ENCODE results near the gene MCHR2. TPM values are rescaled to one million over a fixed set of nuclear protein-coding genes. Genes with fewer than 3 reads are reported as not detected.

Gene MCHR2
- total RNA-seq, 6 experiments from 2014 or later, result not detected

GRCh38 chr6:99979953-99980352 is 14.1 kb downstream of the MCHR2 start:
- Mint-ChIP-seq H3K27me3 (ENCODE audit: insufficient read depth) (peaks cover 7% of the 10 kb centered on the region), H3K9me3 (no peaks in the 10 kb centered on the region), H3K36me3 (ENCODE audit: low read depth) (no peaks in the 10 kb centered on the region), H3K4me1 (ENCODE audit: low read depth) (no peaks in the 10 kb centered on the region), H3K27ac (no peak overlapping the region), H3K4me3 (no peak overlapping the region)
- TF ChIP-seq, protein P1, sequence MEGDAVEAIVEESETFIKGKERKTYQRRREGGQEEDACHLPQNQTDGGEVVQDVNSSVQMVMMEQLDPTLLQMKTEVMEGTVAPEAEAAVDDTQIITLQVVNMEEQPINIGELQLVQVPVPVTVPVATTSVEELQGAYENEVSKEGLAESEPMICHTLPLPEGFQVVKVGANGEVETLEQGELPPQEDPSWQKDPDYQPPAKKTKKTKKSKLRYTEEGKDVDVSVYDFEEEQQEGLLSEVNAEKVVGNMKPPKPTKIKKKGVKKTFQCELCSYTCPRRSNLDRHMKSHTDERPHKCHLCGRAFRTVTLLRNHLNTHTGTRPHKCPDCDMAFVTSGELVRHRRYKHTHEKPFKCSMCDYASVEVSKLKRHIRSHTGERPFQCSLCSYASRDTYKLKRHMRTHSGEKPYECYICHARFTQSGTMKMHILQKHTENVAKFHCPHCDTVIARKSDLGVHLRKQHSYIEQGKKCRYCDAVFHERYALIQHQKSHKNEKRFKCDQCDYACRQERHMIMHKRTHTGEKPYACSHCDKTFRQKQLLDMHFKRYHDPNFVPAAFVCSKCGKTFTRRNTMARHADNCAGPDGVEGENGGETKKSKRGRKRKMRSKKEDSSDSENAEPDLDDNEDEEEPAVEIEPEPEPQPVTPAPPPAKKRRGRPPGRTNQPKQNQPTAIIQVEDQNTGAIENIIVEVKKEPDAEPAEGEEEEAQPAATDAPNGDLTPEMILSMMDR (IDR thresholded peaks at IDR 0.05), result no peak
- DNase-seq, result no peak

GRCh38 chr6:99967052-99967451 is 27.0 kb downstream of the MCHR2 start:
- DNase-seq, result no peak
- H3K27ac Mint-ChIP-seq, result no peak overlapping the region
- TF ChIP-seq, protein P1 (IDR thresholded peaks at IDR 0.05), result no peak
- H3K9me3 Mint-ChIP-seq, result no peaks in the 10 kb centered on the region
- no peaks in the 10 kb centered on the region for H3K36me3 Mint-ChIP-seq (ENCODE audit: low read depth)
- no peak overlapping the region for H3K4me3 Mint-ChIP-seq
- peaks cover 2% of the 10 kb centered on the region; the same call in 1 of the 2 replicates for H3K27me3 Mint-ChIP-seq (ENCODE audit: insufficient read depth)
- no peaks in the 10 kb centered on the region for H3K4me1 Mint-ChIP-seq (ENCODE audit: low read depth)

DNA sequence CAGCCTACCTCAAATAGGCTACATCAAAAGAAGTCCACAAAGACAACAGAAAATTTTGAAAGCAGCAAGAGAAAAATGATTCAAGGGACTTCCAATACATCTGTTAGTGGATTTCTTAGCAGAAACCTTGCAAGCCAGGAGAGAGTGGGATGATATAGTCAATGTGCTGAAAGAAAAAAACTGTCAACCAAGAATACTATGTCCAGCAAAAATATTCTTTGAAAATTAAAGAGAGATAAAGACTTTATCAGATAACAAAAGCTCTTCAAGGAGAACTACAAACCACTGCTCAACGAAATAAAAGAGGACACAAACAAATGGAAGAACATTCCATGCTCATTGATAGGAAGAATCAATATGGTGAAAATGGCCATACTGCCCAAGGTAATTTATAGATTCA is 34.0 kb downstream of the MCHR2 start:
- H3K4me3 Mint-ChIP-seq, result no peak overlapping the region
- H3K27me3 Mint-ChIP-seq (ENCODE audit: insufficient read depth), result no peaks in the 10 kb centered on the region; the same call in 1 of the 2 replicates
- no peaks in the 10 kb centered on the region for H3K4me1 Mint-ChIP-seq (ENCODE audit: low read depth)
- no peak for DNase-seq
- H3K27ac Mint-ChIP-seq, result no peak overlapping the region
- peaks cover 11% of the 10 kb centered on the region for H3K36me3 Mint-ChIP-seq (ENCODE audit: low read depth)
- TF ChIP-seq, protein P1 (IDR thresholded peaks at IDR 0.05), result no peak
- H3K9me3 Mint-ChIP-seq, result peaks cover 25% of the 10 kb centered on the region

GRCh38 chr6:99951016-99951805 is 42.8 kb downstream of the MCHR2 start:
- Mint-ChIP-seq H3K9me3 (no peaks in the 10 kb centered on the region), H3K4me1 (ENCODE audit: low read depth) (no peaks in the 10 kb centered on the region), H3K27ac (no peak overlapping the region), H3K4me3 (no peak overlapping the region), H3K27me3 (ENCODE audit: insufficient read depth) (no peaks in the 10 kb centered on the region; the same call in none of the 2 replicates), H3K36me3 (ENCODE audit: low read depth) (no peaks in the 10 kb centered on the region)
- TF ChIP-seq, protein P1 (IDR thresholded peaks at IDR 0.05), result no peak
- DNase-seq, result no peak

DNA sequence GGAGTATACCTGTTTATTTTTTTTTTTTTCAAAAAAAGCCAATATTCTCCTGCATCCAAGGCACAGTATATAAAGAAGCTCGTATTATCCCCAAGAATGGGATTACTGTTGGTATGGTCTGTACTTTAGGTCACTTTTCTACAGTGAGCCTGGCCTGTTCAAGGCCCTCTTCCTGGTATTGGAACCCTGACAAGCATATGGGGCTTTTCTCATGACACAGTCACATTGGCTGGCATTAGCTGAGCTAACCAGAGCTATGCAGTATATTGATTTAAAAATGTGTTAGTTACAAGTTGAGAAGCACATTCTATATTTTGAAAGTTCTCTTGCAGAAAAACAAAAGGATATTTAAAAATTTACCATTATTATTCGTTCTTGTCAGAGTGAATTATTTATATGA is 48.0 kb downstream of the MCHR2 start:
- no peaks in the 10 kb centered on the region for H3K9me3 Mint-ChIP-seq
- H3K27ac Mint-ChIP-seq, result no peak overlapping the region
- no peaks in the 10 kb centered on the region; the same call in 1 of the 2 replicates for H3K27me3 Mint-ChIP-seq (ENCODE audit: insufficient read depth)
- peaks cover 7% of the 10 kb centered on the region; the same call in 1 of the 2 replicates for H3K4me1 Mint-ChIP-seq (ENCODE audit: low read depth)
- no peak overlapping the region for H3K4me3 Mint-ChIP-seq
- H3K36me3 Mint-ChIP-seq (ENCODE audit: low read depth), result no peaks in the 10 kb centered on the region
- TF ChIP-seq, protein P1 (IDR thresholded peaks at IDR 0.05), result no peak
- DNase-seq, result no peak
